ENCODE data around the gene MPHOSPH9. TPM values are rescaled to one million over a fixed set of nuclear protein-coding genes. Genes with fewer than 3 reads are reported as not detected.
A peak's percentile ranks its signal among the peaks of the same experiment; 100 is the strongest.

MPHOSPH9 gene
- total RNA-seq, 1 donor from 2014 or later = 52.6 TPM

GRCh38 chr12:123238330-123238682, 5.4 kb upstream of the MPHOSPH9 start:
- TF ChIP-seq CTCF (conservative IDR thresholded peaks at IDR 0.05; ENCODE audit: low read depth, low read length) = no peak
- no peak overlapping the region for H3K4me3 ChIP-seq (ENCODE audit: low read depth, low read length)
- DNase-seq (ENCODE audit: low read depth) = no peak

- no peak overlapping the region for H3K4me3 ChIP-seq (ENCODE audit: low read depth, low read length)
- peak; percentile 79 for TF ChIP-seq CTCF (conservative IDR thresholded peaks at IDR 0.05; ENCODE audit: low read depth, low read length)
- no peak for DNase-seq (ENCODE audit: low read depth)
Measured at GRCh38 chr12:123237646-123238329, 4.8 kb upstream of the MPHOSPH9 start.

- H3K4me3 ChIP-seq (ENCODE audit: low read depth, low read length) = peak overlapping the region; percentile 86
- no peak for DNase-seq (ENCODE audit: low read depth)
- TF ChIP-seq CTCF (conservative IDR thresholded peaks at IDR 0.05; ENCODE audit: low read depth, low read length) = no peak
Measured at GRCh38 chr12:123233505-123234308, 766 bp upstream of the MPHOSPH9 start.

GRCh38 chr12:123232472-123232806, 502 bp downstream of the MPHOSPH9 start:
- TF ChIP-seq CTCF (conservative IDR thresholded peaks at IDR 0.05; ENCODE audit: low read depth, low read length) = no peak
- H3K4me3 ChIP-seq (ENCODE audit: low read depth, low read length) = peak overlapping the region; percentile 66
- DNase-seq (ENCODE audit: low read depth) = no peak

- no peak for TF ChIP-seq CTCF (conservative IDR thresholded peaks at IDR 0.05; ENCODE audit: low read depth, low read length)
- DNase-seq (ENCODE audit: low read depth) = no peak
- peak overlapping the region; percentile 66 for H3K4me3 ChIP-seq (ENCODE audit: low read depth, low read length)
Measured at GRCh38 chr12:123231931-123232330, 1.0 kb downstream of the MPHOSPH9 start.

GRCh38 chr12:123229051-123229450, 3.9 kb downstream of the MPHOSPH9 start:
- DNase-seq (ENCODE audit: low read depth) = no peak
- no peak overlapping the region for H3K4me3 ChIP-seq (ENCODE audit: low read depth, low read length)
- no peak for TF ChIP-seq CTCF (conservative IDR thresholded peaks at IDR 0.05; ENCODE audit: low read depth, low read length)

Measured in epithelial cell of proximal tubule (primary cell).